Stomach (tissue), 9 donors: ENCODE data around the gene EPYC. TPM values are rescaled to one million over a fixed set of nuclear protein-coding genes. Genes with fewer than 3 reads are reported as not detected.
A peak's percentile ranks its signal among the peaks of the same experiment; 100 is the strongest.
"Not testable (repeated sequence)": the region's sequence is repeated elsewhere in the genome, so short reads cannot be mapped to it uniquely, and the experiment has no call there.

ENCODE experiments used
- DNase-seq, 2 donors: peaks; one replicate each; pipeline versions ENCODE4 v3.0.0 to v3.0.0-alpha.2; 2013 to 2019
- H3K27ac ChIP-seq, 5 donors: fragments of 200-600 bp in 4 of 5; sonication (generic) in 4 of 5; one replicate each; pipeline ENCODE4 v1.5.1; 2013 to 2019; ENCODE audit warnings: mild to moderate bottlenecking in 1 of 5, moderate library complexity in 1 of 5
- H3K27me3 ChIP-seq, 3 donors: fragments of 200-600 bp; sonication (generic); one replicate each; pipeline ENCODE4 v1.5.1; 2017 to 2019; ENCODE audit warnings: mixed run types in 1 of 3
- H3K36me3 ChIP-seq, 4 donors: fragments of 200-600 bp; sonication (generic); 1 replicate in 3 of 4; 2 replicates in 1 of 4; pipeline ENCODE4 v1.5.1; 2016 to 2019
- H3K4me1 ChIP-seq, 4 donors: fragments of 200-600 bp; sonication (generic); one replicate each; pipeline ENCODE4 v1.5.1; 2016 to 2019
- H3K4me3 ChIP-seq, 4 donors: fragments of 200-600 bp; sonication (generic) in 3 of 4; one replicate each; pipeline ENCODE4 v1.5.1; 2016 to 2019; ENCODE audit warnings: mild to moderate bottlenecking in 1 of 4
- H3K9me3 ChIP-seq, 4 donors: fragments of 200-600 bp; sonication (generic); one replicate each; pipeline ENCODE4 v1.5.1; 2016 to 2019
- EP300 ChIP-seq: sonication (generic); formaldehyde crosslinking; IDR thresholded peaks from one replicate; pipeline ENCODE4 v1.6.1; 2017; ENCODE audit warnings: antibody characterized with exemption
- POLR2A ChIP-seq, 4 donors: fragments of 450-650 bp; IDR thresholded peaks; one replicate each; pipeline ENCODE4 v1.6.1; 2016; ENCODE audit warnings: antibody characterized with exemption in 4 of 4, control low read depth in 2 of 4, mild to moderate bottlenecking in 1 of 4, moderate library complexity in 1 of 4
- POLR2AphosphoS5 ChIP-seq, 3 donors: sonication (generic); formaldehyde crosslinking; IDR thresholded peaks; one replicate each; pipeline ENCODE4 v1.6.1; 2016; ENCODE audit warnings: antibody characterized with exemption in 3 of 3
- WGBS, 5 donors: extraction: QIAGEN DNeasy Blood & Tissue Kit in 3 of 5; methylation state at CpG; one replicate each; pipeline versions ENCODE4 v1.1.5 to v1.1.7; 2013 to 2018; 5-methylcytosine and 5-hydroxymethylcytosine counted together
- intact Hi-C: fragments of 100-400 bp; cut with DNase I; formaldehyde crosslinking; loops from one replicate; pipeline ENCODE4 v1.15.1; 2023; ENCODE audit warnings: low total_unique reads
- polyA plus RNA-seq, 3 donors: library from polyadenylated mRNA; stranded (reverse); fragments of 200-250 nt; gene quantifications; one replicate each; pipeline ENCODE4 v1.2.3, GENCODE V29; 2013
- total RNA-seq, 5 donors: library from RNA; depleted of rRNA; stranded (reverse); fragments of >200 nt; gene quantifications; one replicate each; pipeline versions ENCODE4 v1.1.0 to v1.2.3, GENCODE V29; 2014 to 2016
- TF ChIP-seq, protein P1 (sequence below), 7 experiments: fragments of 450-650 bp in 4 of 7; fragments of 200-600 bp in 3 of 7; sonication (generic) in 3 of 7; IDR thresholded peaks; one replicate each; pipeline ENCODE4 v1.5.1; 2016 to 2019; ENCODE audit warnings: antibody characterized with exemption in 7 of 7, control low read depth in 2 of 7, mild to moderate bottlenecking in 1 of 7
- donor health status: healthy with polysubstance abuse.
- donor health status: Bipolar disorder and iron deficiency.
- donor health status: healthy.

EPYC gene
- total and polyA plus RNA-seq, 8 donors = not detected

DNA sequence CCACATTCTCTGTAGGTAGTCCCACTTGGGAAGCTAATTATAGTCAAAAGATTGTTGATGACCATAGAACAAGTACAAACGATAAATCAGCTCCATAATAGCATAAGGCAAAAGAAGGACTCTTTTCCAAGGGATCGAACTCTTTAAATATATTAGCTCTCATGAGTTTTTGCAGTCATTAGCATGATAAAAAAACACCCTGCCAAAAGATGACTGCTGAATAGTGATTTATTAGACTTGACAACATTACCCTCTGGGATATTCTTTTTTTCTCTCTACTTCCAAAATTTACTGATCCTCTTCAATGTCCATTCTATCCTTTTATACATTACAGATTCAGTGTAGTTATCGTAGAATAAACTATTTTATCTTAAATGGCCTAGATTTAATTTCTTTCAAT, 14.2 kb downstream of the EPYC start:
- H3K4me1 ChIP-seq = no peaks in the 10 kb centered on the region
- TF ChIP-seq POLR2AphosphoS5 (IDR thresholded peaks at IDR 0.05) (no peak), POLR2A (IDR thresholded peaks at IDR 0.05) (no peak), EP300 (no peak)
- TF ChIP-seq, protein P1, sequence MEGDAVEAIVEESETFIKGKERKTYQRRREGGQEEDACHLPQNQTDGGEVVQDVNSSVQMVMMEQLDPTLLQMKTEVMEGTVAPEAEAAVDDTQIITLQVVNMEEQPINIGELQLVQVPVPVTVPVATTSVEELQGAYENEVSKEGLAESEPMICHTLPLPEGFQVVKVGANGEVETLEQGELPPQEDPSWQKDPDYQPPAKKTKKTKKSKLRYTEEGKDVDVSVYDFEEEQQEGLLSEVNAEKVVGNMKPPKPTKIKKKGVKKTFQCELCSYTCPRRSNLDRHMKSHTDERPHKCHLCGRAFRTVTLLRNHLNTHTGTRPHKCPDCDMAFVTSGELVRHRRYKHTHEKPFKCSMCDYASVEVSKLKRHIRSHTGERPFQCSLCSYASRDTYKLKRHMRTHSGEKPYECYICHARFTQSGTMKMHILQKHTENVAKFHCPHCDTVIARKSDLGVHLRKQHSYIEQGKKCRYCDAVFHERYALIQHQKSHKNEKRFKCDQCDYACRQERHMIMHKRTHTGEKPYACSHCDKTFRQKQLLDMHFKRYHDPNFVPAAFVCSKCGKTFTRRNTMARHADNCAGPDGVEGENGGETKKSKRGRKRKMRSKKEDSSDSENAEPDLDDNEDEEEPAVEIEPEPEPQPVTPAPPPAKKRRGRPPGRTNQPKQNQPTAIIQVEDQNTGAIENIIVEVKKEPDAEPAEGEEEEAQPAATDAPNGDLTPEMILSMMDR (IDR thresholded peaks at IDR 0.05) = no peak
- H3K4me3 ChIP-seq = no peak overlapping the region
- no peaks in the 10 kb centered on the region for H3K36me3 ChIP-seq
- WGBS, 5 donors = 58 to 62% (median 60%) methylated on average over 3 of the region's 3 CpGs
- no peaks in the 10 kb centered on the region for H3K9me3 ChIP-seq
- DNase-seq = no peak
- intact Hi-C loops = no loop called here
- no peaks in the 10 kb centered on the region for H3K27me3 ChIP-seq
- H3K27ac ChIP-seq = no peak overlapping the region

DNA sequence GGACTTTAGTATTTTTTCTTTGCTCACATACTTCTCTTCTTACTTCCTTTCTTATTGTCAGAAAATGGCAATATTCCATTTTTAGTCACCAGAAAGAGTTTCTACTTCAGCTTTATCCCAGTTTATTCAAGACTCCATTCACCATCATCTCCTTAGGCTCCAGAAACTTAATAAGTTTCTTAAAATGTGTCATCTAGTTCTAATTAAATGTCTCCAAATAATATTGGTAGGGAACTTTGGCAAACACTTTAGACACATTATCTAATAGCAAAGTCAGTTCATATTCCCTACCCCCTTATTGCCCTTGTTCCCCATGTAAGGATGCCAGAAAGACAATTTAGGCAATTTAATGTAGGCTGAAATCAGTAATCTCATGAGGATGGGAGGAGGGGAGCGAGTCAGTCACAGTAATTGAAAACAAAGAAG, 15.1 kb downstream of the EPYC start:
- no peak overlapping the region for H3K4me3 ChIP-seq
- DNase-seq = peak in 1 of 2 donors; percentile 75
- H3K27me3 ChIP-seq = no peaks in the 10 kb centered on the region
- H3K9me3 ChIP-seq = no peaks in the 10 kb centered on the region
- intact Hi-C loops = loop anchor here (10.0 kb wide), 1 partner anchor 345 kb away; no protein-coding TSS in a partner anchor
- TF ChIP-seq, protein P1 (IDR thresholded peaks at IDR 0.05) = no peak
- no peak for TF ChIP-seq POLR2AphosphoS5 (IDR thresholded peaks at IDR 0.05)
- no peak for TF ChIP-seq EP300
- TF ChIP-seq POLR2A (IDR thresholded peaks at IDR 0.05) = no peak
- H3K36me3 ChIP-seq = no peaks in the 10 kb centered on the region
- H3K27ac ChIP-seq = no peak overlapping the region
- H3K4me1 ChIP-seq = no peaks in the 10 kb centered on the region
- 75 to 89% (median 88%) methylated on average over 1 of the region's 1 CpG for WGBS, 5 donors

DNA sequence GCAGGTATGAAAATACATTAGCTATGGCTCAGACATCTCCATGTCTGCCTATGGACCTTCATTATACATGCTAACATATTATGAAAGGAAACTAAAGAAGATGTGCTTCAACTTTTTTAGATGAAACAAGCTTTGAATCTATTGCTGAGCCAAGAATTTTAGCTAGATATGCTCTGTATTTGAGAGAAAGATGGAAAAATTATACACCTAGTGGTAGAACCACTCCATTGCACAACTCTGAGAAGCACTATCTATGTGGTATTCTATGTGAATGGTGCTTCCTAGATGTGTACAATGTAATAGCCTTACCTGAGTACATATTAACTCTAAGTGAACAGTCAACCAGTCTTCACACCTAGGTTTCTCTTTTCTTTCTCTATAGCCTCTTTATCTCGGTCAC, 17.3 kb downstream of the EPYC start:
- no peak for DNase-seq
- Histone ChIP-seq H3K4me1 (no peaks in the 10 kb centered on the region), H3K36me3 (no peaks in the 10 kb centered on the region), H3K27me3 (no peaks in the 10 kb centered on the region), H3K4me3 (no peak overlapping the region), H3K27ac (no peak overlapping the region), H3K9me3 (no peaks in the 10 kb centered on the region)
- intact Hi-C loops = loop anchor here (10.0 kb wide), 1 partner anchor 347 kb away; no protein-coding TSS in a partner anchor
- 87 to 97% (median 94%) methylated on average over 1 of the region's 1 CpG for WGBS, 5 donors
- no peak for TF ChIP-seq POLR2A (IDR thresholded peaks at IDR 0.05)
- TF ChIP-seq EP300 = no peak
- TF ChIP-seq POLR2AphosphoS5 (IDR thresholded peaks at IDR 0.05) = no peak
- TF ChIP-seq, protein P1 (IDR thresholded peaks at IDR 0.05) = no peak

DNA sequence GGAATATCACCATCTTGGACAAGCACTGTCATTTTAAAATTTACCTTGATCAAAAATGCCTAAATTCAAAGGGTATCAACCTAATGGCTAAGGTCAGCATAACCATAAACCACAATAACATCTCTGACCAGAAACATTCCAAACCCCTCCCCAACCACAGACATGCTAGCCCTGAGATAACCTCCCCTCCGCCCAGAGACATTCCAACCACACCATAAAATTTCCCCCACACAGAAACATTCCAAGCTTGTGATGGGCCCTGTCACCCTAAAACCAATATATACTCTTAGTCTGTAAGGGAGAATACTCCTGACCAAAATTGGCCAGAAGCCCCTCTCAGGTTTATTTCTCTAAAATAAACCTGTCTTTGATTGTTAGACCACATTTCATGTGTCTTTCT, 17.7 kb downstream of the EPYC start:
- Histone ChIP-seq H3K27ac (no peak overlapping the region), H3K4me1 (no peaks in the 10 kb centered on the region), H3K27me3 (no peaks in the 10 kb centered on the region), H3K36me3 (no peaks in the 10 kb centered on the region), H3K9me3 (no peaks in the 10 kb centered on the region), H3K4me3 (no peak overlapping the region)
- no peak for DNase-seq
- WGBS, 5 donors = 90 to 100% (median 96%) methylated on average over 1 of the region's 1 CpG
- intact Hi-C loops = loop anchor here (10.0 kb wide), 1 partner anchor 348 kb away; no protein-coding TSS in a partner anchor
- TF ChIP-seq EP300 = no peak
- no peak for TF ChIP-seq POLR2A (IDR thresholded peaks at IDR 0.05)
- TF ChIP-seq, protein P1 (IDR thresholded peaks at IDR 0.05) = no peak
- no peak for TF ChIP-seq POLR2AphosphoS5 (IDR thresholded peaks at IDR 0.05)

DNA sequence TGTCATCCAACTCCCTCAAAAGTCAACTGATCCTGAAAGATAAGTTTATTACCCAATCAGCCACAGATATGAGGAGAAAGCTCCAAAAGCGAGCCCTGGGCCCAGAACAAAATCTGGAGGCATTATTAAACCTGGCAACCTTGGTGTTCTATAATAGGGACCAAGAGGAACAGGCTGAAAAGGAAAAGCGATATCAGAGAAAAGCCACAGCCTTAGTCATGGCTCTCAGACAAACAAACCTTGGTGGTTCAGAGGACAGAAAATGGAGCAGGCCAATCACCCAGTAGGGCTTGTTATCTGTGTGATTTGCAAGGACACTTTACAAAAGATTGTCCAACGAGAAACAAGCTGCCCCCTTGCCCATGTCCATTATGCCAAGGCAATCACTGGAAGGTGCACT, 19.4 kb downstream of the EPYC start:
- not testable (repeated sequence) for H3K4me1 ChIP-seq, DNase-seq, H3K9me3 ChIP-seq, H3K27ac ChIP-seq, H3K4me3 ChIP-seq, H3K36me3 ChIP-seq, H3K27me3 ChIP-seq
- 69 to 87% (median 80%) methylated on average over 3 of the region's 3 CpGs for WGBS, 5 donors
- intact Hi-C loops = loop anchor here (10.0 kb wide), 1 partner anchor 349 kb away; no protein-coding TSS in a partner anchor
